DMS114 treated with DMSO at 0.1 percent for 48 hours (cell line): ENCODE measurements around the gene BCCIP.

Source experiments
- DNase-seq: peaks from one replicate; lab custom pipeline; 2025; ENCODE audit not compliant: unreplicated experiment; lab: John Stamatoyannopoulos, UW

Gene BCCIP

GRCh38 chr10:125822878-125823662 lies at the start of gene BCCIP, which contains the start of gene UROS:
Gene BCCIP, plus strand, starts transcription at chr10:125823546. Its CDS starts 12 bp downstream, at chr10:125823558.
Gene UROS, minus strand, starts transcription at chr10:125823258. Its CDS starts 6,759 bp downstream, at chr10:125816499.
- DNase-seq = peak; percentile 84

DNA sequence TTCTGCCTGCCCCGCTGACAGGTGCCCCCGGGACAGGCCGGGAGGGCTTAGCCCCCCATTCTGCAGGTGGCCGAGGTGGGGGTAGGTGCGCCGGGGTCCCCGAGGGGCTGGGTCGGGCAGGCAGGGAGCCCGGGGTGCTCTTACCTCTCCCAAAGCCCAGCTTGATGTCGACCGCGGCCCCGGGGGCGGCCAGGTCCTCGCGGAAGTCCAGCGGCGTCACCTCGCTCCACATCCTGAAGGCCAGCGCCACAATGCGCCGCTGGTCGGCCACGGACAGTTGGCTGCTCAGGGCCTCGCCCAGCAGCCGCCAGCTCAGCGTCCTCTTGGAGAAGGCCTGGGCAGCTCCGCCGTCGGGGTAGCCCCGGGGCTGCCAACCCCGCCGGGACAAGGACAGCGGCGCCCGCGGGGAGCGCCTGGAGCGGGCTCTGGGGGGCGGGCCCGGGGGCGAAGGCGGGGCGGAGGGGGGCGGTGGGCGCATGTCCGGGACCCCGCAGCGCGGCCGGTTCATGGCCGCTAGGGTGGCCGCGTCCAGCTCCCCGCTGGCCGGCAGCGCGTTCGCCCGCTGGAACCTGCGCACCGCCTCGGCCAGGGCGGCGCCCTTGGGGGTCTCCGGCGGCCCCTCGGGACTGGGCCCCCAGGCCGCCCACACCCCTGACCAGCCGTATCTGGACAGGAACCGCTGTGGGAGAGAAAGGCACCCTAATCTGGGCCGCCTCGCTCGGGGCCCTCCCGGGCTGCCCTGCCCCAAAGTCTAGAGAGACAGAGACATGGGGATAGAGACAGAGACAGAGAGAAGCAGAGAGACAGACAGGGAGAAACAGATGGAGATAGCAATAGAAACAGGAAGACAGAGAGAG lies 49.4 kb upstream of the BCCIP start:
- no peak for DNase-seq

DNA sequence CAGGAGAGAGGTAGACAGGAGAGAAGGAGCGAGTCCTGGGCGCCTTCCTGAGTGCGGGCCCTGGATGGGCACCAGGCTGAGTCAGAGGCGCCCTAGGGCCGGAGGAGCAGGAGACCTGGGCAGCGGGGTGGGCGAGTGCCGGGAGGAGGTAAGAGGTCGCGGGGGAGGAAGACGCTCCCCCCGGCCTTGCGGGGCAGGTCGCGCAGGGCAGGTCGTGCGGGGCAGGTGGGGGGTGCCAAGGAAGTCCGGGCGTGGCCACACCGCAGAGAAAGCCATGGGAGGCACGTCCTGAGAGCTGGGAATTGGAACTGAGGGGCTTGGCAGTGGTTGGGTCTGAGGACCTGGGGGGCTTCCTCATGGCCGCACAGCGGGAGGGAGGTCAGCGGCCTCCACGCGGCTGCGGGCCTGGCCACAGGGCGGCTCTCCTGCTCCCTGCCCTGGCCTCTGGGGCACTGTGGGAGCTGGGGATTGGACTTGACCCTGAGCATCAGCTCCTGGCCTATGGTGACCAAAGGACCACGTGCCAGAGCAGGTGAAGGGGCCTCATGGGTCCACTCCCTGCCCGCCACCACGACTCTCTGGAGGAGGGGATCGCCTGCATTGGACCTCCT lies 48.7 kb upstream of the BCCIP start:
- no peak for DNase-seq

GRCh38 chr10:125775491-125776106 lies 47.7 kb upstream of the BCCIP start, which contains the start of gene MMP21:
Gene MMP21, minus strand, starts transcription at chr10:125775821. Its CDS starts 0 bp downstream, at chr10:125775821.
- no peak for DNase-seq

- DNase-seq = no peak
Observed at GRCh38 chr10:125777806-125778205, 45.5 kb upstream of the BCCIP start.

GRCh38 chr10:125778556-125778955 lies 44.8 kb upstream of the BCCIP start:
- no peak for DNase-seq

GRCh38 chr10:125779403-125780327 lies 43.7 kb upstream of the BCCIP start:
- DNase-seq = no peak

GRCh38 chr10:125781374-125781773 lies 42.0 kb upstream of the BCCIP start:
- no peak for DNase-seq

- no peak for DNase-seq
Observed at GRCh38 chr10:125782054-125782453, 41.3 kb upstream of the BCCIP start.

- DNase-seq = no peak
Observed at GRCh38 chr10:125782616-125783015, 40.7 kb upstream of the BCCIP start.

DNA sequence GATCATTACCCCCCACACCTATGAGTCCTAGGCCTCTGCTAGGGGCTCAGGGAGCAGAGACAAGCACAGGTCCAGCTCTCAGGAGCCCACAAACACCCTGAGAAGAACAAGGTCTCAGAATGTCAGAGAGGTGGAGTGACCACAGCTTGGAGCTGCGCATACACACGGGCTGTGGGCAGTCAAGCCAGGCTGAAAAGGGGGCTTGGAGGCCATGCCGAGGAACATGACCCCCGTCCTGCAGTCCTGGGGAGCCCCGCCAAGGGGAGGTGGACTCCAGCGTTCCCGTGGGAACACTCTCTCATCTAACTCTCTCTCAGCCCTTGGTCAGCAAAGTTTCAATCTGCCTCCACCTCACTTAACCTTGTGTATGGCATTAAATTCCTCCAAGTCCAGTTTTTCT lies 39.9 kb upstream of the BCCIP start:
- no peak for DNase-seq

DNA sequence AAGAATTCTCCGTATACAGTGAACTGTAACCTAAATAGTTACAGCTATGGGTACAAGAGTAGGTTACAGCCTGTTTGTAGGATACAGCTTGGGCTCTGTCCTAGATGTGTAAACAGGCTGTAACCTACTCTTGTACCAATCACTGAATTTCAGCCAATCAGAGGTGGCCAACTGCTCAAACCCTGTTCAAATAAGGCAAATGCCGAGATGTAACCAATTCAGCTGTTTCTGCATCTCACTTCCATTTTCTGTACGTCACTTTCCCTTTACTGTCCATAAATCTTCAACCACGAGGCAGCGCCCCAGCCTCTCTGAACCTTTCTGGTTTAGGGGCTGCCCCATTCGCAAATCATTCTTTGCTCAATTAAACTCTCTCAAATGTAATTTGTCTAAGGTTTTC lies 39.4 kb upstream of the BCCIP start:
- DNase-seq = no peak

GRCh38 chr10:125785791-125786190 lies 37.6 kb upstream of the BCCIP start:
- no peak for DNase-seq

DNA sequence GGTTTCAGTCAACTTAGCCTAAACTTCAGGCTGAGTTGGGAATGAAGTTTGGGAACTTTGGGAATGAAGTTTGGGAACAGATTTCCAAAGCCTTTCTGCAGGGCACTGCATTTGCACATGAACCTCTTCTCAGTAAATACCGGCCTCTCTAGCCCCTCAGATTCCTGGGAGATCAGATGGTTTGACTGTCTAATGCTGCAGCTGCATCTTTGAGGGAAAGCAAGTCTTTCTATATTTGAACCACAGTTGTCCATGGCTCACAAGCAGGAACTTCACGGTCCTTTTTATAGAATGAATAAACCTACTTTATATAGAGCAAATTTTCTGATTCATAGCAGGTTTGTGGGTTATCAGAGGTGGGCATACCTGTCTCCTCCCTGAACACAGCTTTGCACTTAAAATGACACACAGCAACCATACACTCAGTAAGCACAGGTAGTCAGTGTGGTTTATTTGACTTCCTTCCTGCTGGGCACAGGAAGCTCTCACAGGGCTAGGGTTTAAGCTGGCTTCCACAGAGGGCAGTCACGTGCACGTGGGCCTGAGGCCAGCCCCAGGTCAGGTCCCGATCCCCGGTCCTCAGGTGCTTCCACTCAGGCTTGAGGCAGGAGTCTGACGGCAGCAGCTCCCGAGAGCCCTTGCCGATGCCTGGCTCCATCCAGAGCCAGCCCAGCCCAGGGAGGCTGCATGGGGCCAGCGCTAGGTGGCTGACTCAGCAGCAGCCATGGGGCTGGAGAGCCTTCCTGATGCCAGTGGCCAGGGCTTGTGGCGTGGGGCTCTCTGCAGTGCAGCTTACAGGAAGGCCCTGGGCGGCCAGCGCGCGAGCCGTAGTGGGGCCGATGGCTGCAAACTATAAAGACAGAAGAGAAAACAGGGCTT lies 35.0 kb upstream of the BCCIP start:
- DNase-seq = no peak

DNA sequence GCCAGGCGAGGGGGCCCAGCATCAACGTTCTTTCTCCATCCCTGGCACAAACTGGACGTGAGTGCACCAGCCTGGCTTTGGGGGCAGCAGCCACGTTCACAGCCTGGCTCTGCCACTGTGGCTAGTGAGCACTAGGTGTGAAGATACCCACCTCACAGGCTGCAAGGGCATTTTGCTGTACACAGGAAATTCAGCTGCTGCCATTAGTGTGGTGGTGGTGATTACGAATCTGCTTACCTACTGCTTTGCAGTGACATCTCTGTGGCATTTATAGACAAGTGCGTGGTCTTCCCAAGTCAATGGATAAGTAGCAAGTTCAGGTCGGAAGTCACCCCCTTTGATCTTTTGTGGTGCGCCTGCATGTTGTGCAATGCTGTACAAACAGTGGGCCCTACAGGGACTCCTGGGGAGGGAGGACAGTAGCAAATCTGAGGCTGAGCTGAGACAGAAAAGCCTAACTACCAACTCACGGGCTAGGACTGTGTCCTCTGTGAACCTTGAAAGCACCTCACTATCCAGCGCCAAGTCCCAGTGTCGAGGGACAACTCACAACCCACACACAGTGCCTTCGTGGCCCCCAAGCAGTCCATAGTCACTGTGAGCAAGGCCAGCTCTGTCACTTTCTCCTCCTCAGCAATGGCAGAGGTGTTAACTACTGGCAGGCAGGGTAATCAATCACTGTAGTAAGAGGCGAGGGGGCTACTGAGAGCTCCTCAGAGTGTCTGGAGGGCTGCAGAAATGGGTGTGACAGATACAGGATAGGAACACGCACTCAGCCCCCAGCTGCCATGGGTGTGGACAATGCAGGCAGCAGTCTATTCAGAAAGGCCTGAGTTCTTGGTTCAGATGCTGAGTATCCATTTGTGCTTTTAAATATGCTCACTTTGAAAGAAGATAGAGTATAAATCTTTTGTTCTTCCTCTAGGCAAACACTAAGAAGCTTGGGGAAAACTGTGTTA lies 30.7 kb upstream of the BCCIP start:
- no peak for DNase-seq

DNA sequence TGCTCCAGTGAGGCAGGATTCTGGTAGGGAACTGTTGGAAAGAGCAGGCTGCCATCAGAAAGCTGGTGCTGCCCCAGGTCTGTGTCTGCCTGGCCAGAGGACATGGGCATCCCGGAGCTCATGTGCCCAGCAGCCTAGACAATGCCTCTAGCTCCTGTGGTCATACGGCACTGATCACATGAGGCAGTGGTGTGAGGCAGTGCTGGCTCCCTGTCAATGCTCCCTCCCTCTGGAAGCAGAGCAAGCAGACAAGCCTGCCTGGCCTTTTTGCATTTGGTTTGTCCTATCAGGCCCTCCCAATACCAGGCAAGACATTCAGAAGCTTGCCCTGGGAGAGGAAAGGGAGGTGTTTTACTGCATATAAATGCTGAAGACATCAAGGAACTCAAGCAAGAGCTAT lies 28.2 kb upstream of the BCCIP start:
- DNase-seq = no peak

GRCh38 chr10:125795637-125796190 lies 27.6 kb upstream of the BCCIP start:
- no peak for DNase-seq

- no peak for DNase-seq
Observed at GRCh38 chr10:125797424-125797823, 25.9 kb upstream of the BCCIP start.
